HTERT RPE-1 (cell line): Measurements from ENCODE around the gene RARRES1.

Experiments
- in situ Hi-C: fragments of 300-500 bp; cut with MboI; formaldehyde crosslinking; loops from 4 replicates; pipeline ENCODE4 v1.14.3; 2020; ENCODE audit warnings: low sequenced_read_pairs

The RARRES1 gene, protein sequence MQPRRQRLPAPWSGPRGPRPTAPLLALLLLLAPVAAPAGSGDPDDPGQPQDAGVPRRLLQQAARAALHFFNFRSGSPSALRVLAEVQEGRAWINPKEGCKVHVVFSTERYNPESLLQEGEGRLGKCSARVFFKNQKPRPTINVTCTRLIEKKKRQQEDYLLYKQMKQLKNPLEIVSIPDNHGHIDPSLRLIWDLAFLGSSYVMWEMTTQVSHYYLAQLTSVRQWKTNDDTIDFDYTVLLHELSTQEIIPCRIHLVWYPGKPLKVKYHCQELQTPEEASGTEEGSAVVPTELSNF

DNA sequence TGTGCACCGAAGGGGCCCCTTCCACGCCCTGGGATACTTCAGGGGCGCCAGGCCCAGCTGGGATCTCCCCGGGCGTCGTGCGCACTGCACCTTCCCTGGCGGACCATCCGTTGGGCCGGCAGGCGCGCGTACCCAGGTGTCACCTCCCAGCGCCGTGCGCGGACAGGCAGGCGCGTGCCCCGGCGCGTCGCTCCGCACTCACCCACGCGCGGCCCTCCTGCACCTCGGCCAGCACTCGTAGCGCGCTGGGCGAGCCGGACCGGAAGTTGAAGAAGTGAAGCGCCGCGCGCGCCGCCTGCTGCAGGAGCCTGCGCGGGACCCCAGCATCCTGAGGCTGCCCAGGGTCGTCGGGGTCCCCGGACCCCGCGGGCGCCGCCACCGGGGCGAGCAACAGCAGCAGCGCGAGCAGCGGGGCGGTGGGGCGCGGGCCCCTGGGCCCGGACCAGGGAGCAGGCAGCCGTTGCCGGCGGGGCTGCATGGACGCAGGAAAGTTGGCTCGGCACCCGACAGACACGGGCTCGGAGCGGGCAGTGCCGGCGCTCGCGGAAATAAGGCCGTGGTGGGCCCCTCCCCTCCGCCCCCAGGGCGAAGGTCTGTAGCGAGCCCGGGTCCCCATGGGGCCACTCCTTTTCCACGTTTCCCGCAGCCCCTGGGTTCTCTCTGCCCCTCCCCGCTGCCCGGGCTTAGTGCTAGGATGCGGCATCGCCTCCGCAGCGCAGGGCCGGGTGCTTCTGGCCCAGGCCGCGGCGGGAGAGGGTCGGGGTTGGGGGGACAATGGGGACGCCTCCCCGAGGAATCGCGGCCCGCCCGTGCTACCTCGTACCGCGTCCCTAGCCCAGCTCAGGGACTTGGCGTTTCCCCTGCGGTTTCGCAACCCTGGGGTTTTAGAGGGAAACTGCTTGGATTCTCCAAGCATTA is at the start of gene RARRES1:
Gene RARRES1 (minus strand): TSS at position 520 of the 918 bp plus-strand sequence. CDS start 42 bp downstream, at position 478.
- in situ Hi-C loops, result no loop called here

- in situ Hi-C loops, result no loop called here
These were observed 49.6 kb upstream of the RARRES1 start for GRCh38 chr3:158781849-158782248.

- in situ Hi-C loops, result no loop called here
These were observed 48.9 kb upstream of the RARRES1 start for GRCh38 chr3:158781191-158781590.

DNA sequence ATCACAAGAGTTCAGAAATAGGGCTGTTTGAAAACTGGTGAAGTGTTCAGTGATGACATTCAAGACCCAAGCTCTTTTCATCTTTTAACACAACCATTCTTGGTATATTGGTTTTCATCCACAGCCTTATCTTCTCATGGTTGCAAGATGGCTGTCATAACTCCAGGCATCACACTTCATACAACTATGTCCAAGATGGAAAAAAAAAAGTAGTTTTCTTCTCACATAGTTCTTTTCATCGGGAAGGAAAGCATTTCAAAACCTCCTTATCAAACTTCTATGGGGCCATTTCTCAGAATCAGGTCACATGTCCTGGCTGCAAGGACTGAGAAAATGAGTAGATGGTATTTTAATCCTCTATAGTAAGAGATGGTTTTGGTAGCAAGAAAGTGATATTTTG is 48.5 kb upstream of the RARRES1 start:
- in situ Hi-C loops, result no loop called here

GRCh38 chr3:158777161-158777873 is 45.1 kb upstream of the RARRES1 start:
- in situ Hi-C loops, result no loop called here

GRCh38 chr3:158776531-158776930 is 44.3 kb upstream of the RARRES1 start:
- in situ Hi-C loops, result no loop called here

DNA sequence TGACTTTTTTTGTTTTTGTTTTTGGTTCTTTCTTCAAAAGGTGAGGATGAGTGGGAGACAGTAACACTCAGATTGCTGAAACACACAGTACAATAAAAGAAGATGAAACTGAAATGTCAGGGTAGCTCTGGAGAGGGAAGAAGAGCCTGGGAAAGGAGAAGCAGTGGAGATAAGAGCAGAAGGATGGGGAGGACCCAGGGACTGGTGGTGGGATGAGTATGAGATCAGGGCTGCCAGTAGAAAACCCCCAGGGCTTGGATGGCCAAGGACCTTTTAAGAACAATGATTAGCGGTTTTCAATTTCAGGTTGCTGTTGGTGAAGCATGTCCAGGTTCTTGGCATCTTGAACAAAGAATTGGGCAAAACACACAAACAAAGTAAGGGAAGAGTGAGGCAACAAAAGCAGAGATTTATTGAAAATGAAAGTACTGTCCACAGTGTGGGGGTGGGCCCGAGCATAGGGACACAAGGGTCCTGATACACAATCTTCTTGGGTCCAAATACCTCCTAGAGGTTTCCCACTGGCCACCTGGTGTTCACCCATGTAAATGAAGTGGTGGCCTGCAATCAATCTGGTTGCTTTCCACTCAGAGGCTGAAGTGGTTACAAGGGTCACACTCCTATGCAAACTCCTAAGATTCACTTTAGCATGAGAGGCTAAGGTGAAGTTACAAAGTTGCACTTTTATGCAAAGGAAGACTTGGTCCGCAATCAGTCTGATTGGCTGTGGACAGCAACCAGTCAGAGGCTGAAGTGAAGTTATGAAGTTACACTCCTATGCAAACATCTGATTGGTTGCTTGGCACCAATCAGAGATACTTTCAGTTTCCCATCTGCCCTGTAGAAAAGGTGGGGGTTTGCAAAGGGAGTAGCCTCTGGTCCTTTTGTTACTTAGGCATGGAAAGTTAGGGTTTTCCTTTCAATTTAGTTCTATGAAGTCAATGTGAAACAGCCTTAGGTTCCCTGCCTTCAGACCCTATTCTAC is 43.5 kb upstream of the RARRES1 start:
- in situ Hi-C loops, result no loop called here

DNA sequence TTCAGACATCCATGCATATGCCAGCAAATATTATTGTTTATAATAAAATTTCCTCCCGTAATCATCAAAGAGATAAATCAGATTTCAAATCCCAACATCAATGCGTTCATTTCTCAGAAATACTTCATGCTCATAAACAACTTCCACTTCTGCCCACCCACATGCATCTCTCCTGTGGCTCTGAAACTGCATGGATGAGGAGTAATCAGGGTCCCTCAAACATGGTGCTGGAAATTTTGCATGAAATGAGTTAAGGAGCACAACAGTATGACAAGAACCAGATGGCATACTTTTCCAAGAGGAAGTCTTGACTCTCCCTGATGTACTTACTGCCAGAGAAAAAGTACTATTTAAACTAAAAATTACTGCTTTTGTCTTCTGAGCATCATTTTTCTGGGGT is 42.7 kb upstream of the RARRES1 start:
- in situ Hi-C loops, result no loop called here

DNA sequence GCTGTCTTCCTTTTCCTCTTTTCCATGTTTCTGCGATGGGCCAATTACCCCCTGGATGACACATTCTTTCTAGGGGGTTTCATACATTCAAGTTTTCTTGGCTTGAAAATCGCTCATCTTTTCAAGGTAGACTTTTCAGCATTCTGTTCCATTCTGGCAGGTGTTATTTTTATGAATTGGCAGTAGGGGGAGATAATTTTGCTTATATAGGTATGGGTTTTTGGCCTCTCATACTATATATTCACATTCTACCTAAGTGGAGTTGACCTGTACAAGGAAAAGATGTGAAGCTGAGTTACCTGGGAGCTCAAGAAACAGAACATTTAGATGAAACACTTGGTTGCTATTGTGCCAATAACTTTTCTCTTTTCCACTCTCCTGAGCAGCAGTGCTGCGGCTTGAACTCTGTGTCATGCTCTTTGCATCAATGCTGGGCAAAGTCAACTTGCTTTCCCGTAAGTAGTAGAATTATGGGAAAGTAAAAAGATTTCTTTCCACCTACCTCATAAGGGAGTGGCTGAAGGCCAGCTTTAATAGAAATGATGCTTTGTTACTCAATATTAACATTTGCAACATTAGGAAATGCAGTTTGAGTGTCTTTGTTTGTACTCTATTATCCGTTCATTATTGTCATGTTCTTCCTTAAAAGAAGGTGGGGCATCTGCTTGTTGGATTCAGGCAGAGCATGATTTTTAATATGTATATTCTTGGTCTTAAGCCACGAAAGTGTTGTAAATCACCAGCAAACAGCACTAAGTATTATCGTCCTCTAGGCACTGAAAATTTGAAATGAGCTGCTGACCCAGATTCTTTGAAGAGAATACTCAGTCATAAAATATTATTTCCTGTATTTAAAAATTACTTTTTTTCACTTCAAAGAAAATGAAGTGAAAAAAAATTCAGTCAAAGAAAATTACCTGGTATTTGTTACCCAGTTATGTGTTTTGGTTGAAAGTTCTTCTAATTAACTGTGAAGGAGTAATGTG is 41.9 kb upstream of the RARRES1 start:
- in situ Hi-C loops, result no loop called here

GRCh38 chr3:158773166-158773565 is 40.9 kb upstream of the RARRES1 start:
- in situ Hi-C loops, result no loop called here

DNA sequence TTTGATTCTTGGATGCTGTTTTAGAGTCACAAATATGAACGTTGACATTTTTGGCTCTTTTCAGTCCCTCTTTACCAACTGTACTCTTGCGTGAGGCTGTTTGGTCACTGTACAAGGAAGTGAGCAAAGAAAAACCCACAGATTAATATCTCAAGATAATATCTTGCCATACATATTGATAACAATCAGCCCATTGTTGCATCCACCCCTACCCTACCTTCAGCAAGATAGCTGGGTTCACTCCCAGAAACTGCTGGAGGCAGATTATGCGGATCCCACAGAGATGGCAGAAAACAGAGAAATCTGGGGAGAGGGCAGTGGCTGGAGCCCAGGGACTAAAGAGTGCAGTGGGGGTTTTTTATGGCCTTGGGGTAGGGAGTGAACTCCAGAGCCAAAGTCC is 39.7 kb upstream of the RARRES1 start:
- in situ Hi-C loops, result no loop called here

DNA sequence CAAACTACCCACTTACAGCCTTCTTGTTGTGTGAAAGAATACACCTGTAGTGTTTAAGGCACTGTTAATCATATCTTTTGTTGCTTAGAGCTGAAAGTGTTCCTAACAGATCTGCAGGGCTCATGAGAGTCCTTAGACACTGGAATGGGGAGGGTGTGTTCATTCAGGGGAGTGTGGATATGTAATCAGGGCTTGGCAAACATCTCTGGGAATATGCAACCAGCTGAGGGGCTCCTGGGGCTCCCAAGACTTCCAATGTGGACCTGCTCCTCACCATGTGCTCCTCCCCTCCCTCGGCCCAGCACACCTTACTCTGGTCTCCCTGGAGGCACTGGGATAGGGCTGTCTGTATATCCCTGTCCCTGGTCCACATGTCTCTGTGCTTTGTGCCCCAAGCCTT is 39.3 kb upstream of the RARRES1 start:
- in situ Hi-C loops, result no loop called here

GRCh38 chr3:158770741-158771350 is 38.6 kb upstream of the RARRES1 start:
- in situ Hi-C loops, result no loop called here

DNA sequence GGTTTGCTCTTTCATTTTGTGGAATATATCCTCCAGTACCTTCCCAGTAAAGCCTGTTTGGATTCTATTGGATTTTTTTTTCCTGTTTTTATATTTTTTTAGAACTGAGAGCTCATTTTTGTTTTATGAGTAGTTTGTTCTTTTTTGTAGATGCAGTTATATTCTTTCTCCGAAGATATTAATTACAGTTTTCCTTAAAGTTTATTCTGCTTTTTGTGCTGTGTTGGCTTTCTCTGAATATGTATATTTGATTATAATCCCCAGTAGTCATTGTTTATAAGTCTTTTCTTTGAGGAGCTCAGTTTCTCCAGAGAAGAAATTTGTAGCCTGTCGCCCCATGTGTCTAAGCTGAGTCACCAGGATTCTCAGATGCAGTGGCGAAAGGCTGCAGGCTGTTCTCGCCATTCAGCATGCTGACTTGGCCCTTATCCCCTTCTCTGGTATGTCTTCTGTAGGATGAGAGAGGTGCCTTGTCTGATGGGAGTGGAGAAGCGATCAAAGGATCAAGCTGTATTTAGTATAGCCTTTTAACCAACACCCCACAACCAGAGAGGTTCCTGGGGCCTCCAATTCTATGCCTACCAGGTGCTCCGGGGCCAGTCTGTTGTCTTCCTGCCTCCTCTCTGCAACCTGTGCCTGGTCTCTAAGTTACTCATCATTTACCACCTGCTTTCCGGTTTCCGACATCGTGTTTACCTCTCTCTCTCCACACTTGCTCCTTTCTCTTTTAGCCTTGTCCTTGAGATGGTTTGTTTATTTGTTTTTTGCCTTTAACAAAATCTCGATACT is 37.9 kb upstream of the RARRES1 start:
- in situ Hi-C loops, result no loop called here

GRCh38 chr3:158769549-158769948 is 37.3 kb upstream of the RARRES1 start:
- in situ Hi-C loops, result no loop called here

GRCh38 chr3:158768881-158769543 is 36.8 kb upstream of the RARRES1 start:
- in situ Hi-C loops, result no loop called here

- in situ Hi-C loops, result no loop called here
These were observed 36.1 kb upstream of the RARRES1 start for GRCh38 chr3:158768361-158768787.
